Upper lobe of right lung (tissue), 1 donor: Measurements from ENCODE around the gene EIF3J. TPM values are rescaled to one million over a fixed set of nuclear protein-coding genes. Genes with fewer than 3 reads are reported as not detected.
"Not testable (repeated sequence)": the region's sequence is repeated elsewhere in the genome, so short reads cannot be mapped to it uniquely, and the experiment has no call there.

Source experiments
- ATAC-seq: fragments of 200-7000 bp; cut with Tn5 transposase; one replicate; pipeline ENCODE4 v1.9.1; 2020; ENCODE audit warnings: mild to moderate bottlenecking, moderate library complexity
- DNase-seq: peaks from one replicate; pipeline ENCODE4 v3.0.0-alpha.2; 2020
- H3K27ac ChIP-seq: fragments of 200-600 bp; one replicate; pipeline ENCODE4 v1.8.0; 2022
- H3K27me3 ChIP-seq: fragments of 200-600 bp; one replicate; pipeline ENCODE4 v1.8.0; 2022; ENCODE audit warnings: mild to moderate bottlenecking
- H3K36me3 ChIP-seq: fragments of 200-600 bp; one replicate; pipeline ENCODE4 v1.8.0; 2022
- H3K4me1 ChIP-seq: fragments of 200-600 bp; one replicate; pipeline ENCODE4 v1.8.0; 2022
- H3K4me3 ChIP-seq: fragments of 200-600 bp; one replicate; pipeline ENCODE4 v1.8.0; 2022; ENCODE audit warnings: mild to moderate bottlenecking
- H3K9me3 ChIP-seq: fragments of 200-600 bp; one replicate; pipeline ENCODE4 v1.8.0; 2022
- intact Hi-C: fragments of 100-400 bp; cut with DNase I; formaldehyde crosslinking; loops from one replicate; pipeline ENCODE4 v1.11.0; 2022
- total RNA-seq: library from RNA; stranded (reverse); fragmentation: NEBNext Ultra II Directional; extraction: Animal tissue kit (Norgen Biotek cat#: 25700); gene quantifications from one replicate; pipeline ENCODE4 v1.2.1, GENCODE V29; 2021
- TF ChIP-seq, protein P1 (sequence below): fragments of 200-600 bp; IDR thresholded peaks from one replicate; pipeline ENCODE4 v1.8.0; 2022; ENCODE audit warnings: antibody characterized with exemption
- donor health status: DM: no; HTN: yes; CAD: no; lungs with severe emphysema.

EIF3J gene
- total RNA-seq, 1 donor from 2014 or later = 52.9 TPM

DNA sequence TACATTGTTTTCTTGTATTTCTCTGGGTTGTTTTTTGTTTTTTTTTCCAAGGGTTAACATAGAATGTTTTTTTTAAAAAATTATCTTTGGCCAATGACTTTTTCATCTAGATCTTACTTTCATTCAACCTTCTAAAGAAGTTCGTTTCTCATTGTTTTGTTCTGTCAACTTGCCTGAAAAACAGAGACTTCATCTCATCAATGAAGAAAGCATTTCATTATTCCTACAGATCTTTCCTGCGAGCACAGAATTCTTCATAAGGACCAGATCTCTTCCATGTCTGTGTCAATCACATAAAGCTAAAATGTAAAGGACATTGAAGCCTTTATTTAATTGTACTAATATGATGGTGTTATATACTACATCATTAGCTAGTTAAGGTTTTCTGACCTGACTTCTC, 9.7 kb upstream of the EIF3J start:
- Histone ChIP-seq H3K4me3 (no peak overlapping the region), H3K27me3 (no peaks in the 10 kb centered on the region), H3K36me3 (peaks cover 34% of the 10 kb centered on the region), H3K4me1 (no peaks in the 10 kb centered on the region), H3K27ac (no peak overlapping the region), H3K9me3 (no peaks in the 10 kb centered on the region)
- intact Hi-C loops = no loop called here
- ATAC-seq (no peak), DNase-seq (no peak)
- TF ChIP-seq, protein P1, sequence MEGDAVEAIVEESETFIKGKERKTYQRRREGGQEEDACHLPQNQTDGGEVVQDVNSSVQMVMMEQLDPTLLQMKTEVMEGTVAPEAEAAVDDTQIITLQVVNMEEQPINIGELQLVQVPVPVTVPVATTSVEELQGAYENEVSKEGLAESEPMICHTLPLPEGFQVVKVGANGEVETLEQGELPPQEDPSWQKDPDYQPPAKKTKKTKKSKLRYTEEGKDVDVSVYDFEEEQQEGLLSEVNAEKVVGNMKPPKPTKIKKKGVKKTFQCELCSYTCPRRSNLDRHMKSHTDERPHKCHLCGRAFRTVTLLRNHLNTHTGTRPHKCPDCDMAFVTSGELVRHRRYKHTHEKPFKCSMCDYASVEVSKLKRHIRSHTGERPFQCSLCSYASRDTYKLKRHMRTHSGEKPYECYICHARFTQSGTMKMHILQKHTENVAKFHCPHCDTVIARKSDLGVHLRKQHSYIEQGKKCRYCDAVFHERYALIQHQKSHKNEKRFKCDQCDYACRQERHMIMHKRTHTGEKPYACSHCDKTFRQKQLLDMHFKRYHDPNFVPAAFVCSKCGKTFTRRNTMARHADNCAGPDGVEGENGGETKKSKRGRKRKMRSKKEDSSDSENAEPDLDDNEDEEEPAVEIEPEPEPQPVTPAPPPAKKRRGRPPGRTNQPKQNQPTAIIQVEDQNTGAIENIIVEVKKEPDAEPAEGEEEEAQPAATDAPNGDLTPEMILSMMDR = no peak

DNA sequence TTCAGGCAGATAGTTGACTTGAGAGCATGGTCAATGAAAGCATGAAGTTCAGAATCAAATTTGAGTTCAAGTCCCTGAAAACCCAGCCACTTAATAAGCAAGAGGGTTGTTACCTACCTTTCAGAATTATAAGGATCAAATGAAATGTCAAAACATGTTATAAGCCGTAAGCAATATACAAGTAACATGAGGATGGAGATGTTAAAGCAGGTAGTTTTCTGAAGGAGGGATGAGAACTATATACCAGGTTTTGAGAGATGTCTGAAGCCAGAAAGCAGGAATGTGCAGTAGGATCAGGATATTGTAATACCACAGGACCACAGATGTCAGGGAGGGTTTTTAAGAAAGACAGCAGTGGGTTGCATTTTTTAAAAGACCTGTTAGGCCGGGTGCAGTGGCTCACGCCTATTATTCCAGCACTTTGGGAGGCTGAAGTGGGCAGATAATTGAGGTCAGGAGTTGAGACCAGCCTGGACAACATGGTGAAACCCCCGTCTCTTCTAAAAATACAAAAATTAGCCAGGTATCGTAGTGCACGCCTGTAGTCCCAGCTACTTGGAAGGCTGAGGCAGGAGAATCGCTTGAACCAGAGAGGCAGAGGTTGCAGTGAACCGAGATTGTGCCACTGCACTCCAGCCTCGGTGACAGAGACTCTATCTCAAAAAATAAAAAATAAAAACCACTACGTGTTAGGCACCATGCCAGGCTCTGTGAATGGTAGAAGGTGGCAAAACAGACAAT, 6.9 kb upstream of the EIF3J start:
- TF ChIP-seq, protein P1 = no peak
- ATAC-seq (no peak), DNase-seq (no peak)
- Histone ChIP-seq H3K9me3 (no peaks in the 10 kb centered on the region), H3K27me3 (no peaks in the 10 kb centered on the region), H3K4me3 (no peak overlapping the region), H3K27ac (no peak overlapping the region), H3K36me3 (peaks cover 10% of the 10 kb centered on the region), H3K4me1 (peaks cover under 1% of the 10 kb centered on the region)
- intact Hi-C loops = no loop called here

DNA sequence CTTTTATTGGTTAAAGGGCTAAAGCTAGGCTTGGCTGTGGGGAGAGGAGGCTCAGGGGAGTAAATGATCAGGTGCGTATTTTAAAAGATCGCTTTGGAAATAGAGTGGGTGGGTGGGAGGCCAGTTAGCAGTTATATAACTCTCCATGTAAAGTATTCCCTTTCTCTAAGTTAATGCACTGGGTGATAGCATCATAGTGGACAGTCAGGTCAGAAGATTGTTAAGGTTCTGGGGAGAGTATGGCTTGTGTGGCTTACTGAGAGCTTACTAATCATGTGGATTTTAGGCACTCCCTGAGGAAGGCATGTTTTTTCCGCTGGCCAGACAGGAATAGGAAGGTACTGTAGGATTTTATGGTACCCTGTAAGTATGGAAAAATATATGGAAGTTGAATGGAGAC, 6.3 kb upstream of the EIF3J start:
- no peak overlapping the region for H3K4me3 ChIP-seq
- no peak for DNase-seq
- no peaks in the 10 kb centered on the region for H3K9me3 ChIP-seq
- no peak overlapping the region for H3K27ac ChIP-seq
- ATAC-seq = no peak
- peaks cover 8% of the 10 kb centered on the region for H3K36me3 ChIP-seq
- intact Hi-C loops = no loop called here
- TF ChIP-seq, protein P1 = no peak
- no peaks in the 10 kb centered on the region for H3K27me3 ChIP-seq
- peaks cover 6% of the 10 kb centered on the region for H3K4me1 ChIP-seq

DNA sequence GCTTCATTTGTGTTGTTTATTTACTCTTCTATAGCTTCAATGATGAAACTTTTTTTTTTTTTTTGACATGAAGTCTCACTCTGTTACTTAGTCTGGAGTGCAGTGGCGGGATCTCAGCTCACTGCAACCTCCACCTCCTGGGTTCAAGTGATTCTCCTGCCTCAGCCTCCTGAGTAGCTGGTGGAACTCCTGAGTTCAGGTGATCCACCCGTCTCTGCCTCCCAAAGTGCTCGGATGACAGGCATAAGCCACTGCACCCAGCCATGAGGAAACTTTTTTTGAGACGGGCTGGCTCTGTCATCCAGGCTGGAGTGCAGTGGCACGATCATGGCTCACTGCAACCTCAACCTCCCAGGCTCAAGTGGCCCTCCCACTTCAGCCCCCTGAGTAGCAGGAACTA, 4.7 kb upstream of the EIF3J start:
- H3K27ac ChIP-seq, H3K36me3 ChIP-seq, H3K27me3 ChIP-seq, ATAC-seq, H3K4me1 ChIP-seq, intact Hi-C loops, H3K9me3 ChIP-seq, H3K4me3 ChIP-seq, DNase-seq: not testable (repeated sequence)

DNA sequence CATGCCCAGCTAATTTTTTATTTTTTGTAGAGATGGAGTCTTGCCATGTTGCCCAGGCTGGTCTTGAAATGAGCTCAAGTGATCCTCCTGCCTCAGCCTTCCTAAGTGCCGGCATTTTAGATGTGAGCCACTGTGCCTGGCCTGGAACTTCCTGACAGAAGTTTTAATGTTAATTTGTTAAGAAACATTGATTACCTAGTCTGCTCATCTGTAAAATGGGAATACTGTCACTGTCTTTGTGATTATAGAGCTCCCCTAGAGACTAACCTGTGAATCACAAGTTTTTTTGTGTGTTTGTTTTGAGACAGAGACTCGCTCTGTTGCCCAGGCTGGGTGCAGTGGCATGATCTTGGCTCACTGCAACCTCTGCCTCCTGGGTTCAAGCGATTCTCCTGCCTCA, 4.3 kb upstream of the EIF3J start:
- Histone ChIP-seq H3K4me3 (no peak overlapping the region), H3K4me1 (peaks cover 9% of the 10 kb centered on the region), H3K36me3 (peaks cover 4% of the 10 kb centered on the region), H3K9me3 (no peaks in the 10 kb centered on the region), H3K27me3 (no peaks in the 10 kb centered on the region), H3K27ac (no peak overlapping the region)
- TF ChIP-seq, protein P1 = no peak
- intact Hi-C loops = no loop called here
- DNase-seq (no peak), ATAC-seq (no peak)

DNA sequence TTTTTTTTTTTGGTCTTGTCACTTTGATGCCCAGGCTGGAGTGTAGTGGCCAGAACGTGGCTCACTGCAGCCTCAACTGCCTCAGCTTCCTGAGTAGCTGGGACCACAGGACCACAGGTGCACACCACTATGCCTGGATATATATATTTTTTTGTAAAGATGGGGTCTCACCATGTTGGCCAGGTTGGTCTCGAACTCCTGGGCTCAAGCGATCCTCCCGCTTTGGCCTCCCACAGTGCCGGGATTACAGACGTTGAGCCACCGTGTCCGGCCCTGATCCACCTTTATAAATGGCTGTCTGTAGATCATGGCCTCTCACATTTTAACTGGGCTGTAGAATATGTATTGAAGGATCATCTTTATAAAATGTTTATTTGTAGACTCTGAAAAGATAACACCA, 1.9 kb upstream of the EIF3J start:
- DNase-seq = no peak
- H3K36me3 ChIP-seq = peaks cover 13% of the 10 kb centered on the region
- H3K27me3 ChIP-seq = no peaks in the 10 kb centered on the region
- ATAC-seq = no peak
- TF ChIP-seq, protein P1 = no peak
- H3K4me1 ChIP-seq = peaks cover 20% of the 10 kb centered on the region
- intact Hi-C loops = no loop called here
- H3K9me3 ChIP-seq = no peaks in the 10 kb centered on the region
- no peak overlapping the region for H3K4me3 ChIP-seq
- no peak overlapping the region for H3K27ac ChIP-seq
